ENCODE results near the gene SYCP2.

The SYCP2 gene

GRCh38 chr20:59822291-59823029 lies 111.0 kb downstream of the SYCP2 start:
- DNase-seq = no peak

- DNase-seq = no peak
Measured at GRCh38 chr20:59821788-59822187, 111.6 kb downstream of the SYCP2 start.

GRCh38 chr20:59821201-59821600 lies 112.2 kb downstream of the SYCP2 start:
- DNase-seq = no peak

- DNase-seq = no peak
Measured at GRCh38 chr20:59820204-59821041, 113.0 kb downstream of the SYCP2 start.

- DNase-seq = no peak
Measured at GRCh38 chr20:59819496-59820203, 113.8 kb downstream of the SYCP2 start.

- DNase-seq = no peak
Measured at GRCh38 chr20:59818911-59819310, 114.5 kb downstream of the SYCP2 start.

GRCh38 chr20:59817846-59818615 lies 115.4 kb downstream of the SYCP2 start:
- DNase-seq = no peak

GRCh38 chr20:59817406-59817805 lies 116.0 kb downstream of the SYCP2 start:
- DNase-seq = no peak

GRCh38 chr20:59816146-59816738 lies 117.2 kb downstream of the SYCP2 start:
- DNase-seq = no peak

- no peak for DNase-seq
Measured at GRCh38 chr20:59814840-59815340, 118.5 kb downstream of the SYCP2 start.

GRCh38 chr20:59813948-59814839 lies 119.2 kb downstream of the SYCP2 start:
- no peak for DNase-seq
